Osteocyte (in vitro differentiated cells): ENCODE measurements around the gene CNTNAP2. TPM values are rescaled to one million over a fixed set of nuclear protein-coding genes. Genes with fewer than 3 reads are reported as not detected.

Experiments used
- DNase-seq: peaks from one replicate; pipeline ENCODE4 v3.0.0; 2021; ENCODE audit warnings: mixed read lengths; ENCODE audit not compliant: unreplicated experiment; ENCODE audit errors: extremely low spot score
- H3K27ac Mint-ChIP-seq: one replicate; pipeline ENCODE4 v1.8.0; 2021; ENCODE audit warnings: mild to moderate bottlenecking, mixed read lengths; ENCODE audit not compliant: unreplicated experiment
- H3K27me3 Mint-ChIP-seq: one replicate; pipeline ENCODE4 v1.8.0; 2021; ENCODE audit warnings: mixed read lengths; ENCODE audit not compliant: unreplicated experiment
- H3K36me3 Mint-ChIP-seq: one replicate; pipeline ENCODE4 v1.8.0; 2021; ENCODE audit warnings: mixed read lengths; ENCODE audit not compliant: unreplicated experiment
- H3K4me1 Mint-ChIP-seq: one replicate; pipeline ENCODE4 v1.8.0; 2021; ENCODE audit warnings: mixed read lengths; ENCODE audit not compliant: unreplicated experiment
- H3K4me3 Mint-ChIP-seq: one replicate; pipeline ENCODE4 v1.8.0; 2021; ENCODE audit warnings: mild to moderate bottlenecking, moderate library complexity, mixed read lengths; ENCODE audit not compliant: unreplicated experiment
- H3K9me3 Mint-ChIP-seq: one replicate; pipeline ENCODE4 v1.8.0; 2021; ENCODE audit warnings: mixed read lengths; ENCODE audit not compliant: unreplicated experiment
- total RNA-seq: library from RNA; stranded (reverse); gene quantifications from 2 replicates; pipeline ENCODE4 v1.2.1, GENCODE V29; 2021
- TF ChIP-seq, protein P1 (sequence below): fragments of 200-600 bp; sonication (generic); IDR thresholded peaks from 2 replicates; pipeline ENCODE4 v1.5.0; 2021; ENCODE audit warnings: antibody characterized with exemption, mild to moderate bottlenecking, moderate library complexity

The CNTNAP2 gene
- total RNA-seq, 1 donor from 2014 or later: 1.4 TPM

DNA sequence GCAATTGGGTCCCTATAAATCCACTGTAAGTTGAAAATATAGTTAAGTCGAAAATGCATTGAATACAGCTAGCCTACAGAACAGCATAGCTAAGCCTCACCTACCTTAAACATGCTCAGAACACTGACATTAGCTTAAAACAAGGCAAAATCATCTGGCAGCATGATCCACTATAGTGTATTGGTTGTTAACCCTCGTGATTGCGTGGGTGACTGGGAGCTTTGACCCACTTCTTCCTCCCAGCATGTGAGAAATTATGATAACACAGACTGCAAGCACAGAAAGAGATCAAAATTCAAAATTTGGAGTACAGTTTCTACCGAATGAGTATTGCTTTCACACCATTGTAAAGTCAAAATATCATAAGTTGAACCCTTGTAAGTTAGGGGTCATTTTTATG is 22.3 kb downstream of the CNTNAP2 start:
- TF ChIP-seq, protein P1, sequence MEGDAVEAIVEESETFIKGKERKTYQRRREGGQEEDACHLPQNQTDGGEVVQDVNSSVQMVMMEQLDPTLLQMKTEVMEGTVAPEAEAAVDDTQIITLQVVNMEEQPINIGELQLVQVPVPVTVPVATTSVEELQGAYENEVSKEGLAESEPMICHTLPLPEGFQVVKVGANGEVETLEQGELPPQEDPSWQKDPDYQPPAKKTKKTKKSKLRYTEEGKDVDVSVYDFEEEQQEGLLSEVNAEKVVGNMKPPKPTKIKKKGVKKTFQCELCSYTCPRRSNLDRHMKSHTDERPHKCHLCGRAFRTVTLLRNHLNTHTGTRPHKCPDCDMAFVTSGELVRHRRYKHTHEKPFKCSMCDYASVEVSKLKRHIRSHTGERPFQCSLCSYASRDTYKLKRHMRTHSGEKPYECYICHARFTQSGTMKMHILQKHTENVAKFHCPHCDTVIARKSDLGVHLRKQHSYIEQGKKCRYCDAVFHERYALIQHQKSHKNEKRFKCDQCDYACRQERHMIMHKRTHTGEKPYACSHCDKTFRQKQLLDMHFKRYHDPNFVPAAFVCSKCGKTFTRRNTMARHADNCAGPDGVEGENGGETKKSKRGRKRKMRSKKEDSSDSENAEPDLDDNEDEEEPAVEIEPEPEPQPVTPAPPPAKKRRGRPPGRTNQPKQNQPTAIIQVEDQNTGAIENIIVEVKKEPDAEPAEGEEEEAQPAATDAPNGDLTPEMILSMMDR: no peak
- Mint-ChIP-seq H3K27ac (no peak overlapping the region), H3K9me3 (peaks cover 8% of the 10 kb centered on the region)

DNA sequence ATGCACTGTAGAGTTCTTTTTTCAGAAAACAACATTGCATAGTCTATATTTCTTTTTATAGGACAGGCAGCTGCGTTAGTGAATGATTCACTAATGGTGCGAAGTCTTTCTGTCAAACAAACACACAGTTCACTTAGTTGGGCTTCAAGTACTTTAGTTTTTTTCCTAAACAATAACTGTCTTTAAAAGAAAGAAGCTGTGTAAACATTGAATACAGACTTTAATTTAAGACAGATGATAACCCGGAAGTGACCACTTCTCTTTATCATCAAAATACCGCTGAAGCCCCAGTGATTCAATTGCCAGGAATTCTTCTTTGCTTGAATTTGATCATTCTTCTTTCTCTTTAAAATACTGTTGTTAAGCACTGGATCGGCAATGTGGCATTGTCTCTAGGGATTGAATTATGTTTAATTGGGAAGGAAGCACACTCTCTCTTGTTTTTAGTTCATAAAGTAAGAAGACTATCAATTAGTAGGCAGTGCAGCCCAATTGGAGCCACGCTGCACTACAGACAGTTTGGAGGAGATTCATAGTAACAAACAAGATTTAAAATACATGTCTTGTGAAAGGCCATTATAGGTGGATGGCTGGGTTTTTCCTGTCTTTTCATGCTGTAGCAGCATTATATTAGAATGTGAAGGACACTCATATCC is 30.4 kb downstream of the CNTNAP2 start:
- Mint-ChIP-seq H3K27ac (no peak overlapping the region), H3K4me1 (peaks cover 8% of the 10 kb centered on the region), H3K4me3 (no peak overlapping the region), H3K9me3 (peaks cover 8% of the 10 kb centered on the region), H3K27me3 (no peaks in the 10 kb centered on the region), H3K36me3 (no peaks in the 10 kb centered on the region)
- no peak for DNase-seq
- TF ChIP-seq, protein P1: no peak

More for the DNA sequence above, 22.3 kb downstream of the CNTNAP2 start:
- DNase-seq: no peak
- H3K4me1 Mint-ChIP-seq: no peaks in the 10 kb centered on the region
- no peak overlapping the region for H3K4me3 Mint-ChIP-seq
- no peaks in the 10 kb centered on the region for H3K27me3 Mint-ChIP-seq
- no peaks in the 10 kb centered on the region for H3K36me3 Mint-ChIP-seq

DNA sequence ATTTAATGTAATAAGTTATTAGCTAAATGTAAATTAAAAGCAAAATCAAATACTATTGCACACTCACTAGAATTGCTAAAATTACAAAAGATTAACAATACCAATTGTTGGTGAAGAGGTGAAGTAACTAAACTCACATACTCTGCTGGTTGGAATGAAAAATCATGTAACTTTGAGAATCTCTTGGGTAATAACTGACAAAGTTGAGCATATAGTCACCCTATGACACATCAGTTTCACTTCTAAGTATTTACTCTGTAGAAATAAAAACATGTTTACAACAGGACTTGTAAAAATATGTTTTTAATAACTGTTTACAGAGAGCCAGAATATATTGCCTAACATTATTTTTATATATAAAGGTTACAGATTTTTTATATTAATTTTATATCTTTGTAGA is 33.6 kb downstream of the CNTNAP2 start:
- no peak overlapping the region for H3K27ac Mint-ChIP-seq
- TF ChIP-seq, protein P1: no peak
- no peaks in the 10 kb centered on the region for H3K27me3 Mint-ChIP-seq
- H3K4me3 Mint-ChIP-seq: no peak overlapping the region
- no peak for DNase-seq
- H3K36me3 Mint-ChIP-seq: no peaks in the 10 kb centered on the region
- H3K9me3 Mint-ChIP-seq: peaks cover 9% of the 10 kb centered on the region
- peaks cover 8% of the 10 kb centered on the region for H3K4me1 Mint-ChIP-seq

DNA sequence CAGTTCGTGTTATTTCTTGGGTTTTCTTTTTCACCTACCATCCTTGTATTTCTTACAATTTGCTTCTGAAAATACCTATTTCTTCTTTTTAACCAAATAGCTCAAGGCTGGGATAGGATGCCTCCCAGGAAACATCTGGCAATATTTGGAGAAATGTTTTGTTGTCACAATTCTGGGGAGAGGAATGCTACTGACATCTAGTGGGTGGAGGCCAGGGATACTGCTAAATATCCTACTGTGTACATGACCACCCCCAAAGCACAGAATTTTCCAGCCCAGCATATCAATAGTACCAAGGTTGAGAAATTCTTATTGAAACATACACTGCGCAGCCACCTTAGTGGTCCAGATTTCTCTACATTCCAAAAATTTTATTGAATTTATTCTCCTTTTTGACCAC is 55.5 kb downstream of the CNTNAP2 start:
- no peak for DNase-seq
- TF ChIP-seq, protein P1: no peak
- no peaks in the 10 kb centered on the region for H3K4me1 Mint-ChIP-seq
- no peaks in the 10 kb centered on the region for H3K36me3 Mint-ChIP-seq
- H3K27me3 Mint-ChIP-seq: no peaks in the 10 kb centered on the region
- H3K27ac Mint-ChIP-seq: no peak overlapping the region
- no peak overlapping the region for H3K4me3 Mint-ChIP-seq
- H3K9me3 Mint-ChIP-seq: peaks cover 19% of the 10 kb centered on the region

DNA sequence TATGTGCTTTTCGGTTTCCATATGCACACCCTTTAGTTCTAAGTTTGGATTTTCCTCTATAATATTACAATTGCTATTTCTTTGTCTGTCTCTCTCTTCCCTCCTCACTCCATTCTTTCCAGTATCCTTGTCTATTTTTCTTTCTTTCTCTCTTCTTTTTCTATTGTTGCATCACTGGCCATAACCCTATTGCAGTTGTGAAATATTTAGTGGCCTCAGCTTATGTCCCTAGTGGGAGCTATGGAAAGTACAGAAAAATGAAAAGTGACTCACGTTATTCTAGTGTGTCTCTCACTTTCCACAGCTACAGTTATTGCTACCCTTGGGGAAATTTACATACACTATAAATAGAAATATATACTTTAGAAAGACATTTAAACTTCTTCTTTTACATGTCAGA is 59.1 kb downstream of the CNTNAP2 start:
- Mint-ChIP-seq H3K4me1 (no peaks in the 10 kb centered on the region), H3K27me3 (no peaks in the 10 kb centered on the region), H3K36me3 (no peaks in the 10 kb centered on the region), H3K4me3 (no peak overlapping the region), H3K9me3 (peaks cover 14% of the 10 kb centered on the region), H3K27ac (no peak overlapping the region)
- TF ChIP-seq, protein P1: no peak
- no peak for DNase-seq
